NCI-H1092 treated with DMSO at 0.1 percent for 48 hours (cell line): ENCODE measurements around the gene SPPL2C.
A peak's percentile ranks its signal among the peaks of the same experiment; 100 is the strongest.

Experiments used
- DNase-seq: peaks from one replicate; lab custom pipeline; 2025; lab: John Stamatoyannopoulos, UW

SPPL2C gene

GRCh38 chr17:45833920-45834319, 10.8 kb upstream of the SPPL2C start:
- DNase-seq: peak; percentile 26

- DNase-seq: no peak
These were observed 9.9 kb upstream of the SPPL2C start for GRCh38 chr17:45834471-45835396.

GRCh38 chr17:45835481-45835880, 9.2 kb upstream of the SPPL2C start:
- no peak for DNase-seq

GRCh38 chr17:45836047-45837044, 8.3 kb upstream of the SPPL2C start:
- no peak for DNase-seq

GRCh38 chr17:45837187-45837586, 7.5 kb upstream of the SPPL2C start:
- DNase-seq: no peak

GRCh38 chr17:45837603-45838002, 7.1 kb upstream of the SPPL2C start:
- DNase-seq: no peak

GRCh38 chr17:45838751-45839295, 5.9 kb upstream of the SPPL2C start:
- no peak for DNase-seq

- no peak for DNase-seq
These were observed 5.2 kb upstream of the SPPL2C start for GRCh38 chr17:45839442-45839841.

- DNase-seq: no peak
These were observed 3.5 kb upstream of the SPPL2C start for GRCh38 chr17:45841186-45841585.

GRCh38 chr17:45841883-45842525, 2.7 kb upstream of the SPPL2C start:
- DNase-seq: peak; percentile 76

GRCh38 chr17:45843722-45844121, 959 bp upstream of the SPPL2C start:
- DNase-seq: no peak

GRCh38 chr17:45845376-45846185, 900 bp downstream of the SPPL2C start:
- no peak for DNase-seq

- DNase-seq: no peak
These were observed 1.5 kb downstream of the SPPL2C start for GRCh38 chr17:45846223-45846622.

- DNase-seq: no peak
These were observed 2.0 kb downstream of the SPPL2C start for GRCh38 chr17:45846646-45847045.

- DNase-seq: no peak
These were observed 2.4 kb downstream of the SPPL2C start for GRCh38 chr17:45847101-45847500.

GRCh38 chr17:45847747-45848146, 3.1 kb downstream of the SPPL2C start:
- no peak for DNase-seq

- DNase-seq: no peak
These were observed 3.7 kb downstream of the SPPL2C start for GRCh38 chr17:45848405-45848804.

GRCh38 chr17:45848868-45849535, 4.3 kb downstream of the SPPL2C start:
- DNase-seq: peak; percentile 26

GRCh38 chr17:45849536-45849990, 4.9 kb downstream of the SPPL2C start:
- no peak for DNase-seq

GRCh38 chr17:45850011-45850410, 5.3 kb downstream of the SPPL2C start:
- no peak for DNase-seq
